ENCODE measurements around the gene ATP11C.
"Not testable (repeated sequence)": the region's sequence is repeated elsewhere in the genome, so short reads cannot be mapped to it uniquely, and the experiment has no call there.

- not testable (repeated sequence) for TF ChIP-seq CTCF (IDR thresholded peaks at IDR 0.05; ENCODE audit: low read depth, low read length, poor library complexity, severe bottlenecking); EZH2phosphoT487 (IDR thresholded peaks at IDR 0.05; ENCODE audit: borderline replicate concordance, low read length)
These were observed 96.5 kb downstream of the ATP11C start for GRCh38 chrX:139836335-139836734.
